VCaP (cell line): ENCODE data around the gene PEX14.
A peak's percentile ranks its signal among the peaks of the same experiment; 100 is the strongest.

Source experiments
- H3K27ac ChIP-seq: fragments of 450-650 bp; 2 replicates; pipeline ENCODE4 v1.5.1; 2017
- TF ChIP-seq, protein P1 (sequence below): fragments of 450-650 bp; conservative IDR thresholded peaks from 2 replicates; pipeline ENCODE4 v1.5.1; 2017; ENCODE audit warnings: mild to moderate bottlenecking, moderate library complexity

Gene PEX14

DNA sequence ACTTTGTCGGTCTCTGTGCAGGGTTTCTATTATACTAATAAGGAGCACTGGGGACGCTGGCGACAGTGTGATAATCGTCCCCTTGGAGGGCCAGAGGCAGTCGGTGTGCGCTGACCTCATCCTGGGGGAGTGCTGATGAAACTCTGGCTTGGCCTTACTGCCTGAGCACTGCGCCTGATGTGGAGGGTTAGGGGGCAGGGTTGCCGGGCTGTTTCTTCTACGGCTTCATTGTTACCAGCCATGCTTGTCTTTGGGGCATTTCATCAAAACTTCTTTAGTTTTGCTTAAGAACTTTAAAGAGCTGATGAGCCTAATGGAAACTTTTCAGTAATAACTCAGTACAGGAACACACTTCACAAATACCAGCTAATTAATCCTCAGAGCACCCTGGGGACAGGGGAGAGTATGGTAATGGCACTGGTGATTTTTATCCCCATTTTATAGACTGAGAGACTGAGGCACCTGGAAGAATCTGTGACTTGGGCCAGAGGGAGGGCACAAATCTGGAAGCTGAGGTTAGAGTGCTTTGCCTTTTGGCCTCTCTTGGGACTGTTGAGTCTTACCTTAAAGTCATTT is 81.8 kb downstream of the PEX14 start:
- TF ChIP-seq, protein P1, sequence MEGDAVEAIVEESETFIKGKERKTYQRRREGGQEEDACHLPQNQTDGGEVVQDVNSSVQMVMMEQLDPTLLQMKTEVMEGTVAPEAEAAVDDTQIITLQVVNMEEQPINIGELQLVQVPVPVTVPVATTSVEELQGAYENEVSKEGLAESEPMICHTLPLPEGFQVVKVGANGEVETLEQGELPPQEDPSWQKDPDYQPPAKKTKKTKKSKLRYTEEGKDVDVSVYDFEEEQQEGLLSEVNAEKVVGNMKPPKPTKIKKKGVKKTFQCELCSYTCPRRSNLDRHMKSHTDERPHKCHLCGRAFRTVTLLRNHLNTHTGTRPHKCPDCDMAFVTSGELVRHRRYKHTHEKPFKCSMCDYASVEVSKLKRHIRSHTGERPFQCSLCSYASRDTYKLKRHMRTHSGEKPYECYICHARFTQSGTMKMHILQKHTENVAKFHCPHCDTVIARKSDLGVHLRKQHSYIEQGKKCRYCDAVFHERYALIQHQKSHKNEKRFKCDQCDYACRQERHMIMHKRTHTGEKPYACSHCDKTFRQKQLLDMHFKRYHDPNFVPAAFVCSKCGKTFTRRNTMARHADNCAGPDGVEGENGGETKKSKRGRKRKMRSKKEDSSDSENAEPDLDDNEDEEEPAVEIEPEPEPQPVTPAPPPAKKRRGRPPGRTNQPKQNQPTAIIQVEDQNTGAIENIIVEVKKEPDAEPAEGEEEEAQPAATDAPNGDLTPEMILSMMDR: no peak
- peak overlapping the region; percentile 85 for H3K27ac ChIP-seq

DNA sequence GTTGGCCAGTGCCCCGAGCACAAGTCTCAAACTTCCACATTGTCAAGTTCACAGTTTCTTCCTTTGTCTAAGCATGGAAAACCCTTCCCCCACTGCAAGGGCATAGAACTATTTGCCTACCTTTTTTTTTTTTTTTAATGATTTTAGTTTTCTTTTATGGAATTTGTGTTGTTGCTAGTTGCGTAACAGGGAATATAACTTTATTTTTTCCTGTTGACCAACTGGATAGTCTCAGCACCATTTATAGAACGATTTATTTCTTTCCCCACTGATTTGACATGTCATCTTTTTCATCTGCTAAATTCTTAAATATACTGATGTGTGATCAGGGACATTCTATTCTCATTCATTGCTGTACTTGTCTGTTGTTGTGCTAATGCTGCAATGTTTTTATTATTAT is 83.0 kb downstream of the PEX14 start:
- TF ChIP-seq, protein P1: no peak
- H3K27ac ChIP-seq: no peak overlapping the region

DNA sequence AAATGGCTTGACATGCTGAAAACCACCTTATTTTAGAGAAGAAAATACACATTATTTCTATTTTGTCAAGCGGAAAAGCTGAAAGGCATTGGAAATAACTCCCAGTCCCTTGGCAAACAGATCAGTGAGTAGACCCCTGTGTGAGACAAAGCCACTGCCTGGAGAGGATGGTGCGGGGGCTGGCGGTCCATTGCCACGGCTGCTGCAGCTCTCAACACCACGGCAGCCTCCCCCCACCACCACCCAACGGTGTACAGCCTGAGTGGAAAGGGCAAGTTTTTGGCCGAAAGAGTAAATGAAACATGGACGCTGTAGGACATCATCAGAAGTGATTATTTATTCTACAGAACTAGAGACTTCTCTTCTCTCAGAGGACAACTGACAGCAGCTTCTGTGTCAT is 84.6 kb downstream of the PEX14 start:
- TF ChIP-seq, protein P1: no peak
- no peak overlapping the region for H3K27ac ChIP-seq

DNA sequence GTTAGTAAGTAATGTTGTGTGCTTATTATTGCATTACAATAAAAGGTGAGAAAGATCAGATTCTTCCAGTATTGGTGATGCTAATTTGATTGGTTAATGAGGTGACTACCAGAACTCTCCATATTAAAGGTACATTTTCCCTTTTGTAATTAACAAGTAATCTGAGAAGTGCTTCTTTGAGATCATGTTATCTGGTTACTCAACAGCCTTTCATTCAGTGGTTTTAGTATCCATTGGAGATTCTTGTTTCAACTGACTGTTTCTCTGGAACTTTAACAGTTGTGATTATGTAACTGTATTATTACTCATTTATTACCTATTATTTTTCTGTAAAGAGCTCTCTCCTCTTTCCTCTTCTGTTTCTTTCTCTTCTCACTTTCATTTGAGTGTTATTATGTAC is 86.7 kb downstream of the PEX14 start:
- TF ChIP-seq, protein P1: no peak
- no peak overlapping the region for H3K27ac ChIP-seq

DNA sequence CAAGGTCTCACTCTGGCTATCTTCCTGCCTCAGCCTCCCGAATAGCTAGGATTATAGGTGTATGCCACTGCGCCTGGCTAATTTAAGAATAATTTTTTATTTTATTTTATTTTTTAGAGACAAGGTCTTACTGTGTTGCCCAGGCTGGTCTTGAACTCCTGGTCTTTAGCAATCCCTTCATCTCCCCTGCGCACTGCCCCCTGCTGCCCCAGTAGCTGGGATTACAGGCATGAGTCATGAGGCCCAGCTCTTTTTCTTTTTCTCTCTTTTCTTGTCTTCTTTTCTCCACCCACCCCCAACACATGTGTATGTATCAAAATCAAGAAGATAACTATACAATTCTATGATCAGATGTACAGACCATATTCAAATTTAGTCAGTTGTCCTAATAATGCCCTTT is 87.2 kb downstream of the PEX14 start:
- TF ChIP-seq, protein P1: no peak
- H3K27ac ChIP-seq: no peak overlapping the region

DNA sequence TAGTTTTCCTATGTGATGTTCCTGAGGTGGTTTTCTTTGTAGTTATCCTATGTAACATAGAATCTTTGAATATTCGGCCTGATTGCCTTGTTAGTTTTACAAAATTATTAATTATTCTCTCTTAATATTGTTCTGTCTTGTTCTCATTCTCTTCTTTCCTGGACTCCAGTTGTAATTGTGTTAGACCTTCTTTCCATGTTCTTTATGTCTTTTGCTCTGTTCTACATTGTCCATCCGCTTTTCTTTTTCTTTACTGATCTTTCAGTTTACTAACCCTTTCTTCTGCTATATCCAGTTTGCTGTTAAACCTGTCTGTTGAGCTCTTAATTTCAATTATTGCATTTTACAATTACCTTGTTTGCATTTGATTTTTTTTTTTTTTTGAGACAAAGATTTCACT is 89.3 kb downstream of the PEX14 start:
- TF ChIP-seq, protein P1: no peak
- no peak overlapping the region for H3K27ac ChIP-seq

DNA sequence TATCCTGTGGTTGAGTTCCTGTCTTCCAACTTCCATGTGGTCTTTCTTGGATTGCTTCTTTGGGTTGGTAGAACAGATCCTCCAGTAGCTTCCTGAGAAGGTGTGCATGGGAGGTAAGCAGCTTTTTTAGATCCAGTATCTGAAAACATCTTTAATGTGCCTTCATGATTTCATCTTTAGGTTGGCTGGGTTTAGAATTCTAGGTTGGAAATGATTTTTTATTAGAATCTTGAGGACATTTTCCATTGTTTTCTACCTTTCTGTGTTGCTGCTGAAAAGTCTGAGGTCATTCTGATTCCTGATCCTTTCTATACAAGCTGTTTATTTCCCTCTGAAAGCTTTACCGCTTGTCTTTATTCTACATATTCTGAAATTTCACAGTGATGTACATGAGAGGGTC is 94.8 kb downstream of the PEX14 start:
- no peak overlapping the region for H3K27ac ChIP-seq
- TF ChIP-seq, protein P1: no peak
